Measurements from ENCODE around the gene SAPCD1. TPM values are rescaled to one million over a fixed set of nuclear protein-coding genes. Genes with fewer than 3 reads are reported as not detected.

The SAPCD1 gene
- total RNA-seq, 1 donor from 2014 or later = 9.0 TPM

DNA sequence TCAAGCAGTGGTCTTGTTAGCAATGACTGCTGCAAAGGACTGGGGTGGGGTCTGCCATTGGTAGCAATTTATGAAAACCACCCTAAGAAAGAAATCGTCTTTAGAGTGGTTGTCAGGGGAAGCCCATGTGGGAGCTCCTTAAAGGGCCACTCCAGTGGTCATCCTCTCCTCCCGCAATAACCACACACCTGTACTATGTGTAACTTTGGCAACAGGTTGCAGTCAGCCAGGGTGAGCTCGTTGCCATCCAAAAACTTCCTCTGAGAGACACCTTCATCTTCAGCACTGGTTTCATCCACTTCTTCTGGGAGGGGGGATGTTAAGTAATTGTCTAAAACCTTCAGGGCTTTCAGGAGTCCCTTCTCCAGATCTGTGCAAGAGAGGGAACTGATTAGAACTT, 30.4 kb upstream of the SAPCD1 start:
- no peaks in the 10 kb centered on the region for H3K9me3 Mint-ChIP-seq
- TF ChIP-seq, protein P1, sequence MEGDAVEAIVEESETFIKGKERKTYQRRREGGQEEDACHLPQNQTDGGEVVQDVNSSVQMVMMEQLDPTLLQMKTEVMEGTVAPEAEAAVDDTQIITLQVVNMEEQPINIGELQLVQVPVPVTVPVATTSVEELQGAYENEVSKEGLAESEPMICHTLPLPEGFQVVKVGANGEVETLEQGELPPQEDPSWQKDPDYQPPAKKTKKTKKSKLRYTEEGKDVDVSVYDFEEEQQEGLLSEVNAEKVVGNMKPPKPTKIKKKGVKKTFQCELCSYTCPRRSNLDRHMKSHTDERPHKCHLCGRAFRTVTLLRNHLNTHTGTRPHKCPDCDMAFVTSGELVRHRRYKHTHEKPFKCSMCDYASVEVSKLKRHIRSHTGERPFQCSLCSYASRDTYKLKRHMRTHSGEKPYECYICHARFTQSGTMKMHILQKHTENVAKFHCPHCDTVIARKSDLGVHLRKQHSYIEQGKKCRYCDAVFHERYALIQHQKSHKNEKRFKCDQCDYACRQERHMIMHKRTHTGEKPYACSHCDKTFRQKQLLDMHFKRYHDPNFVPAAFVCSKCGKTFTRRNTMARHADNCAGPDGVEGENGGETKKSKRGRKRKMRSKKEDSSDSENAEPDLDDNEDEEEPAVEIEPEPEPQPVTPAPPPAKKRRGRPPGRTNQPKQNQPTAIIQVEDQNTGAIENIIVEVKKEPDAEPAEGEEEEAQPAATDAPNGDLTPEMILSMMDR (IDR thresholded peaks at IDR 0.05) = no peak
- POLR2A ChIA-PET = interaction anchor here (1.1 to 4.7 kb wide), 2 partner anchors 74 to 131 kb away, joined by 3 to 30 read pairs; partner anchors contain the start of genes LSM2 and NEU1
- H3K27me3 Mint-ChIP-seq = no peaks in the 10 kb centered on the region
- intact Hi-C loops (cut with micrococcal nuclease) = loop anchor here (10.0 kb wide), 1 partner anchor 237 kb away; the partner anchor contains the start of gene MICB
- ATAC-seq (ENCODE audit: low read depth) (no peak), DNase-seq (no peak)
- CTCF ChIA-PET = interaction anchor here (0.8 to 5.9 kb wide), 2 partner anchors 37 to 98 kb away, joined by 4 to 49 read pairs; no protein-coding TSS in a partner anchor
- H3K4me3 Mint-ChIP-seq = no peak overlapping the region
- peak overlapping the region; percentile 24 for H3K27ac Mint-ChIP-seq
- peaks cover 66% of the 10 kb centered on the region for H3K36me3 Mint-ChIP-seq (ENCODE audit: low read depth)
- H3K4me1 Mint-ChIP-seq = peaks cover 69% of the 10 kb centered on the region

DNA sequence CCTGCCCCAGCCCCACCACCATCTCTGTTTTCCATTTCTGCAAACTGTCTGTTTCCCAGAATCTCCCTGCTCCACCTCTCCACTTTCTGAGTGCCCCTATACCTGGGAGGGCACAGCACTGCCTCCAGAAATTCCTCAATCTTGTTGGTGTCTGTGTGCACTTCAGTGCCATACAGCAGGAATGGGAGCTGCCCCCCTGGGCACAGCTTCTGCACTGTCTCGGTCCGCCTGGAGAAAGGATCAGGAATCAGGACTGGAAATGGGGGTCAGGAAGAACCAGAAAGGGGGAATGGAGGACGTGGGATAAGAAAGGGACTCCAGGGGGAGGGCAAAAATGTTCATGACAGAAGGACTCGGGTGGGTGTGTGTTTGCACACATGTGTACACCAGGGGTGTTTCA, 28.7 kb upstream of the SAPCD1 start:
- DNase-seq (no peak), ATAC-seq (ENCODE audit: low read depth) (no peak)
- H3K36me3 Mint-ChIP-seq (ENCODE audit: low read depth) = peaks cover 60% of the 10 kb centered on the region
- POLR2A ChIA-PET = interaction anchor here (1.3 to 1.4 kb wide), 2 partner anchors 31 to 81 kb away, joined by 6 read pairs; partner anchors contain the start of genes ABHD16A, HSPA1A and HSPA1L
- intact Hi-C loops (cut with micrococcal nuclease) = loop anchor here (10.0 kb wide), 1 partner anchor 239 kb away; the partner anchor contains the start of gene MICB
- TF ChIP-seq, protein P1 (IDR thresholded peaks at IDR 0.05) = no peak
- no peaks in the 10 kb centered on the region for H3K9me3 Mint-ChIP-seq
- peak overlapping the region; percentile 92 for H3K4me3 Mint-ChIP-seq
- H3K27ac Mint-ChIP-seq = peak overlapping the region; percentile 94
- H3K4me1 Mint-ChIP-seq = peaks cover 69% of the 10 kb centered on the region
- no peaks in the 10 kb centered on the region for H3K27me3 Mint-ChIP-seq
- CTCF ChIA-PET = interaction anchor here (2.8 kb wide), 1 partner anchor 96 kb away, joined by 9 read pairs; no protein-coding TSS in a partner anchor

DNA sequence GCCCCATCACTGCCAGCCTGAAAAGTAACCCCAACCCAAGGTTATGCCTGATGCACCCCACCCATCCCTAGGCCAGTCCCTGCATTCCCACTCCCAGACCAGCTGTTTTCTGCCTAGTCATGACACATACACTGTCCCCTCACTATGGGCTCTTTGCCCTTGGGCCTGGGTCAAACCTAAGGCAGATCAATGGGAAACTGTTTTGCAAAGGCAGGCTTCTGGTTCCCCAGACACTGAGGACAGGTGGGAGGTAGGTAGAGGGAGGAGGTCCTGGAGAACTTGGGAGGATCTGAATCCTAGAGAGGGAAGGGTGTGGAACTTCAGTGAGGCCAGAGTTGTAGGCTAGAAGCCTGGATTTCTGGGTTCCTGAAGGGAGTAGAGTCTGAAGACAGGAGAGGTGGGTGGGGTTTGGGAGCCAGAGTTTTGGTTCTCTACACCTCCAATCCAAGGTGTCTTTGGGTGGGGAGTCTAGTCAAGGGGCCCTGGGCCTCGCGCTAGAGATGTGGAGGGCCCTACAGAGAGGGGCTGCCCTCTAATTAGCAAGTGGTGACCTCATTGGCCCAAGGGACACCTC, 28.1 kb upstream of the SAPCD1 start:
- H3K9me3 Mint-ChIP-seq = no peaks in the 10 kb centered on the region
- H3K4me3 Mint-ChIP-seq = peak overlapping the region; percentile 92
- ATAC-seq (ENCODE audit: low read depth) (no peak), DNase-seq (no peak)
- POLR2A ChIA-PET = interaction anchor here (0.5 to 7.5 kb wide), 14 partner anchors 26 to 1567 kb away, joined by 3 to 103 read pairs (median 5); partner anchors contain the start of genes ABCF1, ABHD16A, BAG6 and LSM2
- no peaks in the 10 kb centered on the region for H3K27me3 Mint-ChIP-seq
- CTCF ChIA-PET = interaction anchor here (2.8 kb wide), 1 partner anchor 96 kb away, joined by 9 read pairs; no protein-coding TSS in a partner anchor
- TF ChIP-seq, protein P1 (IDR thresholded peaks at IDR 0.05) = no peak
- H3K27ac Mint-ChIP-seq = peak overlapping the region; percentile 94
- H3K36me3 Mint-ChIP-seq (ENCODE audit: low read depth) = peaks cover 58% of the 10 kb centered on the region
- H3K4me1 Mint-ChIP-seq = peaks cover 69% of the 10 kb centered on the region
- intact Hi-C loops (cut with micrococcal nuclease) = loop anchor here (10.0 kb wide), 1 partner anchor 240 kb away; the partner anchor contains the start of gene MICB

DNA sequence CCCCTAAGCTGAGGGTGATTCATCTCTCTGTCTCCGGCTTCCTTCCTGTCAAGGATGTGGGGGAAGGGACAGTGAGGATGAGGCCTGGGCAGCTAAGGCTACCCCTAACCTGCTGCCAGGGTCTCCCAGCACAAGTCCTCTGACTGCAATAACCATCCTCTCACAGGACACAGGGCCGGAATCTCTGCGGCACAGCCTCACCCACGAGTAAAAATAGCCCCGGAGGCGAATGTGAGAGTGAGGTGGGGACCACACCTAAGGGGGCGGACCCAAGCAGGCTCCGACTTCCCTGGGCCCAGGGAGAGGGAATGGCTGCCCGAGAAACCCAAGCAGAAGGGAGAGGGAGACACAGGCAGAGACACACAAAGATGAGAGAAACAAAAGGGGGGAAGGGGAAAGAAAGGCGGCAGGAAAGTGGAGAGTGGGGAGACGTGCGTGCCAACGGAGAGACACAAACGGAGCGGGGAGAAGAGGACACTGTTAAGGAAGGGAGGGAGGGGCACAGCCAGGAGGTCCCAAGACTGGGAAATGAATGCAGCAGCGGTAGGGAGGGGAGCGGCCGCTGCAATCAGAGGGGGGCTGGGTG, 27.5 kb upstream of the SAPCD1 start:
- POLR2A ChIA-PET = interaction anchor here (0.5 to 7.5 kb wide), 22 partner anchors 7 to 1566 kb away, joined by 3 to 131 read pairs (median 4); partner anchors contain the start of genes ABCF1, ABHD16A, BAG6 and DDAH2
- Mint-ChIP-seq H3K4me3 (peak overlapping the region; percentile 92), H3K4me1 (peaks cover 72% of the 10 kb centered on the region), H3K9me3 (no peaks in the 10 kb centered on the region), H3K36me3 (ENCODE audit: low read depth) (peaks cover 58% of the 10 kb centered on the region), H3K27ac (peak overlapping the region; percentile 94), H3K27me3 (no peaks in the 10 kb centered on the region)
- ATAC-seq (ENCODE audit: low read depth) (peak; percentile 36), DNase-seq (peak; percentile 49)
- CTCF ChIA-PET = interaction anchor here (0.7 to 2.8 kb wide), 3 partner anchors 85 to 96 kb away, joined by 3 to 9 read pairs (median 3); no protein-coding TSS in a partner anchor
- intact Hi-C loops (cut with micrococcal nuclease) = loop anchor here (5.0 to 10.0 kb wide), 2 partner anchors 113 to 240 kb away; partner anchors contain the start of genes MICB and PRRC2A
- TF ChIP-seq, protein P1 (IDR thresholded peaks at IDR 0.05) = no peak

Measured in activated B cell treated with CpG ODN at 0.5 μM for 24 hours (primary cell).